ENCODE measurements around the gene BEX2.

DNA sequence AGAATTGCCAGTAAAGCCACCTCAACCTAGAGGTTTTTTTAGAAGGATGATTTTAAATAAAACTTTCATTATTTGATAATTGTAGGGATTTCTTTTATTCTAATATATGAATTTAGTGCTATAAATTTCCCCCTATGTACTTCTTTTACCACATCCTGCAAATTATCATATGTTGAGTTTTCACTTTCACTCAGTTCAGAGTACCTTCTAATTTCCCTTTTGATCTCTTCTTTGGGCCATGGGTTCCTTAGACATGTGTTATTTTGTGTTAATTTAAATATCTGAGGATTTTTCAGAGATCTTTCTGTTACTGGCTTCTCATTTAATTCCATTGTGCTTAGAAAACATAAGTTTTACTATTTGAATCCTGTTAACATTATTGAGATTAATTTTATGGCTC is 6.1 kb downstream of the BEX2 start:
- TF ChIP-seq, protein P1, sequence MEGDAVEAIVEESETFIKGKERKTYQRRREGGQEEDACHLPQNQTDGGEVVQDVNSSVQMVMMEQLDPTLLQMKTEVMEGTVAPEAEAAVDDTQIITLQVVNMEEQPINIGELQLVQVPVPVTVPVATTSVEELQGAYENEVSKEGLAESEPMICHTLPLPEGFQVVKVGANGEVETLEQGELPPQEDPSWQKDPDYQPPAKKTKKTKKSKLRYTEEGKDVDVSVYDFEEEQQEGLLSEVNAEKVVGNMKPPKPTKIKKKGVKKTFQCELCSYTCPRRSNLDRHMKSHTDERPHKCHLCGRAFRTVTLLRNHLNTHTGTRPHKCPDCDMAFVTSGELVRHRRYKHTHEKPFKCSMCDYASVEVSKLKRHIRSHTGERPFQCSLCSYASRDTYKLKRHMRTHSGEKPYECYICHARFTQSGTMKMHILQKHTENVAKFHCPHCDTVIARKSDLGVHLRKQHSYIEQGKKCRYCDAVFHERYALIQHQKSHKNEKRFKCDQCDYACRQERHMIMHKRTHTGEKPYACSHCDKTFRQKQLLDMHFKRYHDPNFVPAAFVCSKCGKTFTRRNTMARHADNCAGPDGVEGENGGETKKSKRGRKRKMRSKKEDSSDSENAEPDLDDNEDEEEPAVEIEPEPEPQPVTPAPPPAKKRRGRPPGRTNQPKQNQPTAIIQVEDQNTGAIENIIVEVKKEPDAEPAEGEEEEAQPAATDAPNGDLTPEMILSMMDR (IDR thresholded peaks at IDR 0.05): no peak
- TF ChIP-seq POLR2A (IDR thresholded peaks at IDR 0.05) (no peak), POLR2AphosphoS5 (IDR thresholded peaks at IDR 0.05; ENCODE audit: insufficient read depth in 1 of 2, low read depth in 1 of 2) (no peak)

Data from vagina (tissue), 2 donors.